Activated T-cell treated with anti-CD3 and anti-CD28 coated beads for 1 hour (primary cell): ENCODE results near the gene ZNF516.

Experiments used
- DNase-seq: peaks from one replicate; pipeline ENCODE4 v3.0.0-alpha.2; 2020; ENCODE audit warnings: low read depth

Gene ZNF516

GRCh38 chr18:76453932-76454331 is 41.1 kb downstream of the ZNF516 start:
- no peak for DNase-seq

DNA sequence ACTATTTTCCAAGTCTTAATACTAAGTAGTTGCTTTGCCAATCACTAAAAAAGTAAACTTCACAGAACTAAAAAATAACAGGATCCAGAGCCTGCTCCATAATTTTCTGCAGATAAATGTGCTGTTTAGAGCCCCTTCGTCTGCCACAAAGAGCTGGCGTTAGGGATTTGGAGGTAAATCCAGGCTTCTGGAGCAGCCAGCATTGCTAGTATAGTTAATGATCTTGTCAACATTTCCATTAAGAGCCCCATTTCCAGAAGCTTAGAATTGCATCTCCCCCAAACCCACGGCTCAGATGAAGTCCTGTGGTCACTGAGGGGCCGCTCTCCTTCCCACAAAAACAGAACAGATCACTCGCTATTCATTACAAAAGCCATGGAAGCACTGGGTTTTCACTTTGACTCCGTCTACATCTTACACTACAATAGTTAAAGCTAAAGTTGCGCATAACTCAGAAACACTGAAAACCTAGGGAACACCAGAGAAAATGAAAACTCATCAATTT is 41.9 kb downstream of the ZNF516 start:
- DNase-seq, result no peak

DNA sequence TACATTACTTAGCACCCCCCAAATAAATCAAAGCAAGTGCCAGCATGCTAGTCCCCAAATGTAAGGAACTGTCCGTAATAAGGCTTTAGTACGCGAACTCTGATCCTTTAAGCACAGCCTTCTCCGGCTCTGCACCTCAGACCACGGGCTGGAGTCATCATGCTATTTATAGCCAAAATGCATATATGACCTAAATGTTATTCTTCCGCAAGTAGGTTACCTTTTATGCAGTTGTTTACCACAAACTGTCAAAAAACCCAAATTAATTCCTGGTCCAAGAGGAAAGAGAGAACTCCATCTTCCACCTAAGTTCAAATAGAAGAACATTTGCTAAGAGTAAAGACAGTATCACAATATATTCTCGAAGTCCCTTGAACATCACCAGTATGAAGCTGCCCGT is 42.7 kb downstream of the ZNF516 start:
- DNase-seq, result no peak

GRCh38 chr18:76451396-76452331 is 43.4 kb downstream of the ZNF516 start:
- no peak for DNase-seq

DNA sequence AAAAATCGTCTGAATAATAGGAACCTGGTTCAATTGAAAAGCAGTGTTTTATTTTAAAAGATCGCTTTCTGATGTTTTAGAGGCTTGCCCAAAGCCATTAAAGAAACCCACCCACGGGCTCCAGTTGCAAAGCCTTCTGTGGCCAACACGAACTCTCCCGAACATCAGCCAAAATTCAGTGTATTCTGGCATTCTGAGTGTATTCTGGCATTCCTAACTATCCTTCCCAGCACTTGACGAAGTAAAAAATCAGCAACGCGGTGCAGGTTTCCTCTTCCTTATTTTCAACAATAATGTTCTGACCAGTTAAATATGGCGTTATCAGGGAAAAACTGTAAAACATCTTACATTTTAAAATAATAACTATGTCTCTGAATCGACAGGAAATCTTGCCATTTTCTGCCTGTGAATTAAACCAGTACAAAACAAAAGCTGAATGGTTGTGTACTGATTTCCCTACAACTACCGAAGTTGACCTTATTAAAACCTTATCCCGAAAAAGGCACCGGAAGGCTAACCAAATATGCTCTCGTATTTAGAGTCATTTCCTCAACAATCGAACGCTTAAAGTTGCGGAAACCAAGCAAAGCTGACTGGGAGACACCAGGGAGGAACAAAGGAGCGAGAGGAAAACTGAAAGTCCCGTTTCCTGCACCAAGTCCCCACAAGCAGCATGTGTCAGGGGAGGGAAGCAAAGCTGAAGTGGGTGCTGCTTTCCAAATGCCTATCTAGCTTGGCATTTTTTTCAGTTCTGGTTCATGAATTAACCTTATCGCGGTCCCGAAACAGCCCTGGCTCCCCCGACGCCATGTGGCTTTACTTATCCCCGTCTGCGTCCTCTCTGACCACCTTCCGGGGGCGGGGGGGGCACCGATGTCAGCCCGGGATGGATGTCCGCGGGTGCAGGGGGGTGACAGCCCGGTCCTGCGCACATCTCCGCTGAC is 44.3 kb downstream of the ZNF516 start:
- DNase-seq, result no peak

GRCh38 chr18:76449111-76449453 is 46.0 kb downstream of the ZNF516 start:
- no peak for DNase-seq

DNA sequence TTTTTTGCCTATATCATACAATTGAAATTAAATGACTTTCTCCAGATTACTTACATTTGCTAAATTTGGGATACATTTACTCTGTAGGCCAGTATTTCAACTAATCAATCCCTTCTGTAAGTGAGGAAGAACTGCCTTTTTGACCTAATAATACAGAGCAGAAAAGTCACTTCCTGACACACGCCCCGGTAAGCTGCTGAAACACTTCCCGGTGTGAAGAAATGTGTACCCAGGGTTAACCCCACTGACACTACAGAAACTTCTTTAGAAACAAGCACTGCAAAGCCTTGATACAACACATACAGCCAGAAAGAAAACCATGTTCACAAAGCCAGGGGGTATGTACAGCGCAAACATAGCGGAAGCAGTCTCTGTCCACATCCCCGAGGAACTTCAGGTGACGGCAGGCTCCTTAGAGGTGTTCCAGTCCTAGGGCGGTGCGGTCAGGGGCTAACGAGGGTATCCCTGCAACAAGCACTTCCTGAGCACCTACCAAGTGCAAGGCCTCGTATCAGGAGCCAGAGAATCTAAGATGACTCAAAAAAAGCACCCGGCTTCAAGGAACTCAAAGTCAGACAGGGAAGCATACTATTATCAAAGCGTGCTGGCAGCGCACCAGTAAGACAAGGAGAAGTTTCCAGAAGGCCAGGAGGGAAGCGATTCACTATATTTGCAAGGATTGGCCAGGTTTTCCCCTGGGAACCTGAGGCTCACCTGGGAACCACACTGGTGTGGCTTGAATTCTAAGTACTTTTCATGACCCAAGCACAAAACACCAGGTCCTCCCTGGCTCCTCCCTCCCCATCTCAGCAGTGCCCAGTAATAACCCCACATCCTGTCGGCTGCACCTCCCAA is 46.6 kb downstream of the ZNF516 start:
- DNase-seq, result no peak

- DNase-seq, result no peak
Observed at GRCh38 chr18:76447258-76447890, 47.7 kb downstream of the ZNF516 start.

GRCh38 chr18:76446321-76447257 is 48.5 kb downstream of the ZNF516 start:
- DNase-seq, result no peak

- DNase-seq, result no peak
Observed at GRCh38 chr18:76445741-76446232, 49.3 kb downstream of the ZNF516 start.

- DNase-seq, result no peak
Observed at GRCh38 chr18:76445275-76445674, 49.8 kb downstream of the ZNF516 start.

GRCh38 chr18:76444446-76445105 is 50.5 kb downstream of the ZNF516 start:
- DNase-seq, result no peak

- DNase-seq, result no peak
Observed at GRCh38 chr18:76443519-76444445, 51.3 kb downstream of the ZNF516 start.

GRCh38 chr18:76442413-76443171 is 52.5 kb downstream of the ZNF516 start:
- no peak for DNase-seq

- DNase-seq, result no peak
Observed at GRCh38 chr18:76441668-76442412, 53.2 kb downstream of the ZNF516 start.

DNA sequence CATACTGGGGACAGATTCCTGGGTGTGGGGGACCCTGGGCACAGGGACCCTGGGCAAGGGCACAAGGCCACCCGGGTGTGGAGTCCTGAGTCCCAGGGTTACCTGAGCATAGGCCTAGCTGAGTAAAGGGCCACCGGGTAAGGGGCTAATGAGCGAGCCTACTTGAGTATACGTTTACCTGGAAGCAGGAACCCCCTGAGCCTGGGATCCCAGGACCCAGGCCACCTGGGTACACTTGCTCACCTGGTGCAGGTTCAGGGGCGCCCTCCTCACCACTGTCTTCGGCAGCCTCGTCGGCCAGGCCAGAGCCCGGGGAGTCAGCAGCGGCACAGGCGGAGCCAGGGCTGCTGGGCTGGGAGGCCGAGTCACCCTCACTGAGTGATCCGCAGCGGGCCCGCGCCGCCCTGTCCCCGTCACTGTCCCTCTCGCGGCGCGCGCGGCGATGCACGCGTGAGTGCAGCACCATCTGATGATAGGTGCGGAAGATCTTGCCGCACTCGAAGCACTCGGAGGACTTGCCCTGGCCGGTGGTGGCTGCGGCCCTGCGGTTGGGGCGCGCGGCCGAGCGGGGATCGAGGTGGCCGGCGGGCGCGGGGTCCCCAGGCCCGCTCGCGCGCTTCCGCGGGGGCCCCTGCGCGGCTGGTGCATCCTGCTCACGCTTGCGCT is 53.9 kb downstream of the ZNF516 start:
- no peak for DNase-seq
